ENCODE results near the gene EIF3A.
"Not testable (repeated sequence)": the region's sequence is repeated elsewhere in the genome, so short reads cannot be mapped to it uniquely, and the experiment has no call there.

Gene EIF3A

GRCh38 chr10:119101366-119102098 lies 20.9 kb upstream of the EIF3A start:
- no peak for DNase-seq

- DNase-seq: no peak
Observed at GRCh38 chr10:119100434-119101238, 20.0 kb upstream of the EIF3A start.

DNA sequence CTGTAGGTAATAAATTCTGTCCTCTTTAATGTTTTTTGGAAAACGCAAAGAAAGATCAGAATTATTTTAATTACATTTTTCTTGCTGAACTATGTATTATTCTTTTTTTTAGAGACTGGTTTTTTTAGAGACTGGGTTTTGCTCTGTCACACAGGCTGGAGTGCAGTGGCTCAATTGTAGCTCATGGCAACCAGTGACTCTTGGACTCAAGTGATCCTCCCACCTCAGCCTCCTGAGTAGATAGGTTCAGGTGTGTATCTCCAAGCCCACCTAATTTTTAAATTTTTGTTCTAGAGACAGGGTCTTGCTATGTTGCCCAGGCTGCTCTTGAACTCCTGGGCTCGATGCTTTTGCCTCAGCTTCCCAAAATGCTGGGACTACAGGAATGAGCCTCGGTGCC lies 18.0 kb upstream of the EIF3A start:
- DNase-seq: no peak

GRCh38 chr10:119096641-119097415 lies 16.2 kb upstream of the EIF3A start:
- not testable (repeated sequence) for DNase-seq

GRCh38 chr10:119095640-119096039 lies 15.0 kb upstream of the EIF3A start:
- DNase-seq: no peak

GRCh38 chr10:119090968-119091367 lies 10.4 kb upstream of the EIF3A start:
- peak; percentile 24 for DNase-seq

GRCh38 chr10:119090026-119090795 lies 9.6 kb upstream of the EIF3A start:
- peak; percentile 56 for DNase-seq

DNA sequence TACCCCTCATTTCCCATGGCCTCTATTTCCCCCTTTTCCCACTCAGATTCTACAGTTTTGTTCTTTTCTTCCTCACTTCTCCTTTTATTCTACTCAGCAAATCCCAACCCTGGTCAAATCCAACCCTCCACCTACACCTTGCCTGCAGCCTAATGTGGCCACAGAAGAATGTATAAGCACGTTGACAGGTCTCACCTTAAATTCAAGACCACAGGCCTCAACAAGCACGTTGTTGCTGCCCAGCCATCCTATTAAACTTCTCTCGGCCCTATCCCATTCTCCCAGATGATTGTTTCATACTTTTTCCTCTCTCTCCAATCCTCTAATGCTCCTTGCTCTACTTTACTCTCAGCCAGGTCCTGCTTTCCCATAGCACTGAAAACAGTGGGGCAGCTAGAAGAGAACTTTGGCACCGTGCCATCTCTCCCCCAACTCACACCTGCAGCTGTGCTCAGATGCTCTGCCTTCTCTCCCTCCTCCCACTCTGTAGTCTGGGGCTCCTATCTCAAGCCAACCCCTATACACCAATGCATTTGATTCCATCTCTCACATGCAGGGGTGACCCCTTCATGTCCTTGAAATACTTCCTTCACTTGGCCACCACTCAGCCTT lies 6.8 kb upstream of the EIF3A start:
- DNase-seq: no peak

DNA sequence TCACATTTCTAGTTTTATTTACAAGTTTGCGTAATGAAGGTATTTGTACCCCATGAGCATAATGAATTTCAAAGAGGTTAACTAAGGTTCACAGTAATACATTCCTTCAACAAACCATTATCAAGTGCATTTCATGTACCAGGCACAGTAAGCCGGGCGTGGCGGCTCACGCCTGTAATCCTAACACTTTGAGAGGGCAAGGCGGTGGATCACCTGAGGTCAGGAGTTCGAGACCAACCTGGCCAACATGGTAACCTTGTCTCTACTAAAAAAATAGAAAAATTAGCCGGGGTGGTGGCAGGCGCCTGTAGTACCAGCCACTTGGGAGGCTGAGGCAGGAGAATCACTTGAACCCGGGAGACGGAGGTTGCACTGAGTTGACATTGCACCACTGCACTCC lies 4.3 kb upstream of the EIF3A start:
- no peak for DNase-seq

GRCh38 chr10:119079599-119080520 lies 757 bp downstream of the EIF3A start:
- DNase-seq: peak; percentile 61

DNA sequence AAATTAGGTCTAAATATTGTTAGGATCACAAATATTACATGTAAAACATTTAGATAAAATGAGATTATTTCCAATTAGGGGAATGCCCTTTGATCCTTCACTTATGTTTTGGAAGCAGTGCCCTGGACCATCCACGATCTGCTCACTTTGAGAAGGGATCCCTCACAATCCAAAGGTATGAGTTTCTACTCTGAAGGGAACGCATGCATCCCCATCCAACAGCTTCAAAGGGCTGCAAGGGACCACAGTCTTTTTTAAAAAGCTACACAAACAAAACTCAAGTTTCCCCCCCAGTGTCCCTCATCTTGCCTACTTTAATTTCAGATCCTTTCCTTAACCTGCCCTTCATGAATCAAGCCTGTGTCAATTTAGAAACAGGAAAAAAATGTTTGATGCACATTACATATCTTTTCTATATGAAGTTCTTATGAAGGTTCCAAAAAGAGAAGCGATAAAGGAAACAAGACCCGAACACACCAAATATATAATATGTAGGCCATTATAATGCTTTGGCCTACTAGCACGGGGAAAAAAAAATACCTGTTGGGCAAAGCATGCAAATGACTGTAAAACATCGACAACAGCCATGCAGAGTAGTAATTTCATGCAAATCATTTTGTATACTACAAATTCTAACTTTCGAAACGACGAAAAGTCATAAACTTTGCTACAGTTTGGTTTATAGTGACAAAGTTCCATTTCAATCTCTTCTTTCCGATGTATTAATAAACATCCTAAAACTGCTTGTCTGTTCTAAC lies 2.0 kb downstream of the EIF3A start:
- no peak for DNase-seq

GRCh38 chr10:119073584-119073983 lies 7.0 kb downstream of the EIF3A start:
- DNase-seq: no peak

GRCh38 chr10:119070395-119071165 lies 10.0 kb downstream of the EIF3A start:
- no peak for DNase-seq

DNA sequence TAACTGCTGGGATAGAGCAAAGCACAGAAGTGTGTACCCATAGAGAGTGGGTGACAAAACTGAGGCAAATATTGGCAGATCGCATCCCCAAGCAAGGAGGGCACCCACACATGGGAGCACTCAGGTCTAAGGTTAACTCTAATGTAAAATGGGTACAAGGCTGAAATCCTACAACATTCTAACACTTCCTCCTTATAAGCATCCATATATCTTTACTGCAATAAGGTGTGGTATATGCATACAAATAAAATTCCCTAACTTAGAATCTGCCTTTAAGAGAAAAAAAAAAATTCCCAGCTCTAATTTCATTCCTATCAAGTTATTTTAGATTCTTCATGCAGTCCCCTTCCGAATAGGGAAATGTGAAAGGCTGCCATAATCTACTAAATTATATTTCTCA lies 18.7 kb downstream of the EIF3A start:
- DNase-seq: no peak

DNA sequence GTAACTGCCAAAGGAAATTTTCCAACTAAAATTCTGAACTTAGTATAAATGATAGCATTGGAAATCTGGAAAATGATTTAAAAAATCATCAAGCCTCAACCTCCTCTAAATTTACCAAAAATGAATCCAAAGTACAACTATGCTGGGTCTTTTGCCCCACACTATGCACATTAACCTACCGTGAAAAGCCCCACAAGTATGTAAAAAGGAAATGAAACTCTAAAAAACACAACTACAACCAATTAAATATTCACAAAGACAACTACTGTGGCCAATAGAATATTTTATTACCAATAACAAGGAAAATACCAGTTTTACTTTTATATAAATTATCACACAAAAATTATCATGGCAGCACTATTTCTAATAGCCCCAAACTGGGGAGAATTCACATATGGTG lies 19.3 kb downstream of the EIF3A start:
- no peak for DNase-seq

- no peak for DNase-seq
Observed at GRCh38 chr10:119060107-119060506, 20.5 kb downstream of the EIF3A start.

- DNase-seq: no peak
Observed at GRCh38 chr10:119059557-119059956, 21.1 kb downstream of the EIF3A start.

DNA sequence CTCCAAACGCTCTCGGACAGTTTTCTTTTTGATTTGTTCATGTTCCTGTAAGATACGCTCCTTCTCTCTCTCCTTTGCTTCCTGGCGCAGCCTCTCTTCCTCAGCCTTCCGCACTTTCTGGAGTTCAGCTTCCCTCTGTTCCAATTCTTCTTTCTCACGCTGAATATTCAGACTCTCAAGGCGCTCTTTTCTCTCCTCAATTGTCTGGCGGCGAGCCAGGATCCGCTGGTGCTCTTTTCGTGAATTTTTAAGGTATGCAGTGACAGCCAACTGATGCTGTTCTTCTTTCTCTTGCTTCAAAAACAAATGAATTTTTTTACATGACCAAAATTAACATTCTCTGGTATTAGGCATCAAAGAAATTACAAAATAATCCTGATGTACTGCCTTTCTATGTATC lies 22.6 kb downstream of the EIF3A start:
- DNase-seq: no peak

GRCh38 chr10:119055472-119055871 lies 25.1 kb downstream of the EIF3A start:
- DNase-seq: no peak

DNA sequence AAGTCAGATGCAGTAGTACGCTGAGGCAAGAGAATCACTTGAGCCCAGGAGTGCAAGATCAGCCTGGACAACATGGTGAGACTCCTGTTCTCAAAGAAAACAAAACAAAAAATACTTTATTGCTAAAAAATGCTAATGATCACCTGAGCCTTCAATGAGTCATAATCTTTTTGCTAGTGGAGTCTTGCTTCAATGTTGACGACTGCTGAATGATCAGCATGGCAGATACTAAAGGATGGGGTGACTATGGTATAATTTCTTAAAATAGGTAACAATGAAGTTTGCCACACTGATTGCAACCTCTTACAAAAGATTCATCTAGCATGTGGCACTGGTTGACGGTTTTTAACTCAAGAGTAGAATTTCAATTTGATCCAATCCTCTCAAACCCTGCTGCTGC lies 28.8 kb downstream of the EIF3A start:
- no peak for DNase-seq

Measured in stimulated activated naive CD4-positive, alpha-beta T cell treated with Interleukin-2 at 50 U/mL for 16 hours (primary cell).